Endometrium (tissue), 2 donors: ENCODE results near the gene TSSK6.

Source experiments
- FAIRE-seq: peaks from 2 replicates; lab custom pipeline; 2012; peaks lifted over from hg19 to GRCh38; lab: Jason Lieb, UNC
- donor health status: control.
- donor health status: control.

TSSK6 gene

DNA sequence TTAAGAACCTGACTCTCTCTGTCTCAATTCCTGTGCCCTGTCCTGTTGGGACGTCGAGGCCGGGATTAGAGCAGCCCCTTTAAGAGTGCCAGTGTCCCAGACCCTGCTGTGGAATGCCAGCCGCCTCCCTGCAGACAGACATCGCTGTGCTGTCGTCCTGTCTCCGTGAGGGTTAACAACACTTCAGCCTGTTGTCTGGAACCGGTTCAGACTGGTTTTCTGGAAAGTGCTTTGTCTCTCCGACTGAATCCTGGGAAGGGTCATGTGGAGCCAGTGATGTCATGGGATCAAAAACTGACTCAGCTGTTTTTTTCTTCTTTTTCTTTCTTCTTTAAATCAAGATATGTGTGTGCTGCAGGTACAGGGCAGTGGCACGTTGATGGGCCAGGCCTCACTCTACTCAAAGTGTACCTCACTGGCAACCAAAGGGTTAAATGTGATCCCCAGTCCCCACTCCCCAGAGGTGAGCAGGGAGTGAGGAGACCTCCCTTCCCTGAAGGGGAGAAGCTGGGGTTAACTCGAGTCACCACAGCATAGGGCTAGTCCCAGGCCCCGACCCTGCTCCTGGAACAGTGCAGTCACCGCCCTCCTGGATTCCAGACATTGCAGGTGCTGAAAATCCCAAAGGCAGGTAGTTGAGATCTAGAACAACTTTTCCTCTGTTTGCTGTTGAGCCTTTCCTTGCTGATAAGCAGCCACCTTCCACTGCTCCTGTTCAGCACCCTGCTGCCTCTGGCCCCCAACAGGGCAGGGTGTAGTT is 50.8 kb downstream of the TSSK6 start:
- peak; percentile 21 for FAIRE-seq
